HG02763 (cell line): ENCODE measurements around the gene MCTP1.
"Not testable (repeated sequence)": the region's sequence is repeated elsewhere in the genome, so short reads cannot be mapped to it uniquely, and the experiment has no call there.

Source experiments
- ATAC-seq: cut with Tn5 transposase; IDR thresholded peaks from one replicate; pipeline ENCODE4 v1.9.1; 2021; ENCODE audit warnings: mild to moderate bottlenecking, moderate library complexity; ENCODE audit not compliant: unreplicated experiment

Gene MCTP1

GRCh38 chr5:94976853-94977252 is 308.0 kb downstream of the MCTP1 start:
- no peak for ATAC-seq

- no peak for ATAC-seq
Observed at GRCh38 chr5:94972268-94972667, 312.6 kb downstream of the MCTP1 start.

- ATAC-seq = no peak
Observed at GRCh38 chr5:94969174-94969573, 315.7 kb downstream of the MCTP1 start.

- peak; percentile 70 for ATAC-seq
Observed at GRCh38 chr5:94968507-94969095, 316.3 kb downstream of the MCTP1 start.

GRCh38 chr5:94967525-94967924 is 317.4 kb downstream of the MCTP1 start:
- no peak for ATAC-seq

- not testable (repeated sequence) for ATAC-seq
Observed at GRCh38 chr5:94959279-94959678, 325.6 kb downstream of the MCTP1 start.

GRCh38 chr5:94945656-94946055 is 339.2 kb downstream of the MCTP1 start:
- ATAC-seq = no peak

GRCh38 chr5:94944160-94944559 is 340.7 kb downstream of the MCTP1 start:
- no peak for ATAC-seq

- no peak for ATAC-seq
Observed at GRCh38 chr5:94941122-94941755, 343.7 kb downstream of the MCTP1 start.

- ATAC-seq = no peak
Observed at GRCh38 chr5:94932259-94932658, 352.6 kb downstream of the MCTP1 start.

GRCh38 chr5:94928891-94929290 is 356.0 kb downstream of the MCTP1 start:
- ATAC-seq = no peak

GRCh38 chr5:94920570-94920969 is 364.3 kb downstream of the MCTP1 start:
- no peak for ATAC-seq

- ATAC-seq = no peak
Observed at GRCh38 chr5:94916619-94917018, 368.3 kb downstream of the MCTP1 start.

- no peak for ATAC-seq
Observed at GRCh38 chr5:94911276-94911675, 373.6 kb downstream of the MCTP1 start.

- no peak for ATAC-seq
Observed at GRCh38 chr5:94910721-94911120, 374.2 kb downstream of the MCTP1 start.

GRCh38 chr5:94908889-94909480 is 375.9 kb downstream of the MCTP1 start:
- peak; percentile 44 for ATAC-seq

- no peak for ATAC-seq
Observed at GRCh38 chr5:94906750-94907149, 378.1 kb downstream of the MCTP1 start.

- ATAC-seq = no peak
Observed at GRCh38 chr5:94903726-94904125, 381.2 kb downstream of the MCTP1 start.

- peak; percentile 77 for ATAC-seq
Observed at GRCh38 chr5:94901191-94901979, 383.5 kb downstream of the MCTP1 start.

- no peak for ATAC-seq
Observed at GRCh38 chr5:94900006-94900505, 384.8 kb downstream of the MCTP1 start.

- ATAC-seq = no peak
Observed at GRCh38 chr5:94893412-94894135, 391.3 kb downstream of the MCTP1 start.
